RWPE2 (cell line): ENCODE data around the gene MCRS1.

Experiments
- ATAC-seq: fragments of 200-7000 bp; cut with Tn5 transposase; 3 replicates; pipeline ENCODE4 v1.9.1; 2021; ENCODE audit warnings: low read depth
- DNase-seq: peaks from one replicate; pipeline ENCODE4 v3.0.0-alpha.2; 2020; ENCODE audit warnings: low spot score
- H3K27ac ChIP-seq: fragments of 450-650 bp; 2 replicates; pipeline ENCODE4 v1.5.1; 2017; ENCODE audit warnings: mild to moderate bottlenecking; ENCODE audit not compliant: poor library complexity, severe bottlenecking
- H3K27me3 ChIP-seq: fragments of 250-450 bp; sonication (Bioruptor Pico); 2 replicates; pipeline ENCODE4 v1.5.1; 2021; ENCODE audit warnings: mild to moderate bottlenecking, moderate library complexity; ENCODE audit not compliant: insufficient read depth, poor library complexity, severe bottlenecking
- H3K36me3 ChIP-seq: fragments of 250-450 bp; sonication (Bioruptor Pico); 2 replicates; pipeline ENCODE4 v1.5.1; 2020; ENCODE audit warnings: low read depth, mild to moderate bottlenecking, moderate library complexity
- H3K4me1 ChIP-seq: fragments of 250-450 bp; sonication (Bioruptor Pico); 2 replicates; pipeline ENCODE4 v1.5.1; 2021; ENCODE audit warnings: mild to moderate bottlenecking, moderate library complexity; ENCODE audit not compliant: insufficient read depth, poor library complexity, severe bottlenecking
- H3K4me3 ChIP-seq: fragments of 250-450 bp; sonication (Bioruptor Pico); 2 replicates; pipeline ENCODE4 v1.5.1; 2021; ENCODE audit warnings: mild to moderate bottlenecking, moderate library complexity; ENCODE audit not compliant: severe bottlenecking
- H3K9me3 ChIP-seq: fragments of 250-450 bp; sonication (Bioruptor Pico); 2 replicates; pipeline ENCODE4 v1.5.1; 2021; ENCODE audit warnings: mild to moderate bottlenecking, moderate library complexity; ENCODE audit not compliant: severe bottlenecking
- CTCF ChIP-seq: fragments of 450-650 bp; IDR thresholded peaks from one replicate; pipeline ENCODE4 v1.5.1; 2017; ENCODE audit warnings: mild to moderate bottlenecking, moderate library complexity; ENCODE audit not compliant: poor library complexity, severe bottlenecking

The MCRS1 gene

GRCh38 chr12:49553512-49554088, 14.3 kb downstream of the MCRS1 start:
- H3K36me3 ChIP-seq = peaks cover 6% of the 10 kb centered on the region
- H3K27me3 ChIP-seq = no peaks in the 10 kb centered on the region
- DNase-seq (no peak), ATAC-seq (peak; percentile 61)
- H3K4me3 ChIP-seq = no peak overlapping the region
- H3K27ac ChIP-seq = no peak overlapping the region
- no peaks in the 10 kb centered on the region for H3K9me3 ChIP-seq
- peak; percentile 76 for TF ChIP-seq CTCF
- no peaks in the 10 kb centered on the region for H3K4me1 ChIP-seq

- DNase-seq = no peak
- Histone ChIP-seq H3K27me3 (no peaks in the 10 kb centered on the region), H3K9me3 (no peaks in the 10 kb centered on the region), H3K36me3 (0 out of 2 replicates have a peak, but pooled peaks cover 3% of the 10 kb centered on the region), H3K4me1 (no peaks in the 10 kb centered on the region), H3K4me3 (no peak overlapping the region), H3K27ac (no peak overlapping the region)
- ATAC-seq = no peak
- no peak for TF ChIP-seq CTCF
Observed at GRCh38 chr12:49552899-49553298, 15.0 kb downstream of the MCRS1 start.

- DNase-seq = no peak
- H3K36me3 ChIP-seq = no peaks in the 10 kb centered on the region
- no peaks in the 10 kb centered on the region for H3K27me3 ChIP-seq
- no peaks in the 10 kb centered on the region for H3K9me3 ChIP-seq
- H3K4me3 ChIP-seq = no peak overlapping the region
- ATAC-seq = no peak
- TF ChIP-seq CTCF = no peak
- no peak overlapping the region for H3K27ac ChIP-seq
- H3K4me1 ChIP-seq = peaks cover 3% of the 10 kb centered on the region
Observed at GRCh38 chr12:49552425-49552824, 15.5 kb downstream of the MCRS1 start.

GRCh38 chr12:49552014-49552413, 15.9 kb downstream of the MCRS1 start:
- ATAC-seq (no peak), DNase-seq (no peak)
- Histone ChIP-seq H3K27ac (no peak overlapping the region), H3K36me3 (no peaks in the 10 kb centered on the region), H3K27me3 (no peaks in the 10 kb centered on the region), H3K4me1 (peaks cover 7% of the 10 kb centered on the region), H3K4me3 (no peak overlapping the region), H3K9me3 (no peaks in the 10 kb centered on the region)
- TF ChIP-seq CTCF = no peak

GRCh38 chr12:49550693-49551252, 17.2 kb downstream of the MCRS1 start:
- Histone ChIP-seq H3K27ac (no peak overlapping the region), H3K9me3 (no peaks in the 10 kb centered on the region), H3K4me1 (peaks cover 8% of the 10 kb centered on the region), H3K4me3 (no peak overlapping the region), H3K36me3 (no peaks in the 10 kb centered on the region), H3K27me3 (no peaks in the 10 kb centered on the region)
- DNase-seq = no peak
- no peak for ATAC-seq
- no peak for TF ChIP-seq CTCF
